GM23338 (cell line): ENCODE measurements around the gene TPGS2. TPM values are rescaled to one million over a fixed set of nuclear protein-coding genes. Genes with fewer than 3 reads are reported as not detected.

Experiments
- ATAC-seq: fragments of 200-7000 bp; cut with Tn5 transposase; 3 replicates; pipeline ENCODE4 v1.9.1; 2020
- DNase-seq: peaks from one replicate; pipeline ENCODE4 v3.0.0-alpha.2; 2015; ENCODE audit warnings: low spot score
- H2AFZ ChIP-seq: fragments of 200-600 bp; sonication (generic); 2 replicates; pipeline ENCODE4 v1.8.0; 2016; ENCODE audit warnings: antibody characterized with exemption, mild to moderate bottlenecking, moderate library complexity
- H3F3A ChIP-seq: fragments of 200-600 bp; sonication (generic); replicated peaks from 2 replicates; pipeline ENCODE4 v1.8.0; 2017; ENCODE audit warnings: antibody characterized with exemption, mixed run types, low read depth
- H3K27ac ChIP-seq: fragments of 200-600 bp; sonication (generic); 2 replicates; pipeline ENCODE4 v1.6.1; 2016; ENCODE audit warnings: low read depth
- H3K27me3 ChIP-seq: fragments of 200-600 bp; sonication (generic); 2 replicates; pipeline ENCODE4 v1.8.0; 2016; ENCODE audit warnings: mild to moderate bottlenecking, mixed run types, moderate library complexity; ENCODE audit not compliant: insufficient read depth
- H3K36me3 ChIP-seq: fragments of 200-600 bp; sonication (generic); 2 replicates; pipeline ENCODE4 v1.8.0; 2016; ENCODE audit warnings: mild to moderate bottlenecking; ENCODE audit not compliant: insufficient read depth
- H3K4me1 ChIP-seq: fragments of 200-600 bp; sonication (generic); 2 replicates; pipeline ENCODE4 v1.8.0; 2016; ENCODE audit warnings: mild to moderate bottlenecking, moderate library complexity; ENCODE audit not compliant: insufficient read depth
- H3K4me2 ChIP-seq: fragments of 200-600 bp; sonication (generic); 2 replicates; pipeline ENCODE4 v1.7.1; 2017; ENCODE audit warnings: mixed run types
- H3K4me3 ChIP-seq: fragments of 200-600 bp; sonication (generic); 2 replicates; pipeline ENCODE4 v1.6.1; 2016; ENCODE audit warnings: mixed run types
- H3K79me2 ChIP-seq: fragments of 200-600 bp; sonication (generic); replicated peaks from 2 replicates; pipeline ENCODE4 v1.8.0; 2017; ENCODE audit warnings: mild to moderate bottlenecking; ENCODE audit not compliant: insufficient read depth
- H3K9me2 ChIP-seq: fragments of 200-600 bp; sonication (generic); 2 replicates; pipeline ENCODE4 v1.8.0; 2017; ENCODE audit not compliant: insufficient read depth
- H4K20me1 ChIP-seq: fragments of 200-600 bp; sonication (generic); replicated peaks from 2 replicates; pipeline ENCODE4 v1.8.0; 2017; ENCODE audit warnings: mild to moderate bottlenecking; ENCODE audit not compliant: insufficient read depth
- H3K27ac Mint-ChIP-seq: 2 replicates; pipeline ENCODE4 v1.8.0; 2020; ENCODE audit warnings: inconsistent platforms, mild to moderate bottlenecking, moderate library complexity, mixed read lengths
- H3K27me3 Mint-ChIP-seq: 3 replicates; pipeline ENCODE4 v1.8.0; 2022; ENCODE audit warnings: low read depth, mild to moderate bottlenecking, moderate library complexity, mixed read lengths, inconsistent platforms; ENCODE audit not compliant: insufficient read depth, poor library complexity
- H3K36me3 Mint-ChIP-seq: 3 replicates; pipeline ENCODE4 v1.8.0; 2021; ENCODE audit warnings: low read depth, mild to moderate bottlenecking, inconsistent platforms, moderate library complexity, mixed read lengths
- H3K4me1 Mint-ChIP-seq: 3 replicates; pipeline ENCODE4 v1.8.0; 2020; ENCODE audit warnings: mild to moderate bottlenecking, inconsistent platforms, mixed read lengths
- H3K4me3 Mint-ChIP-seq: 3 replicates; pipeline ENCODE4 v1.8.0; 2021; ENCODE audit warnings: moderate library complexity, mild to moderate bottlenecking, inconsistent platforms, mixed read lengths
- H3K9me3 Mint-ChIP-seq: 3 replicates; pipeline ENCODE4 v1.8.0; 2020; ENCODE audit warnings: moderate library complexity, mild to moderate bottlenecking, inconsistent platforms, mixed read lengths
- CREB1 ChIP-seq: fragments of 250-450 bp; sonication (Bioruptor Pico); IDR thresholded peaks from 2 replicates; pipeline ENCODE4 v1.5.0; 2020; ENCODE audit warnings: low read depth, mild to moderate bottlenecking, moderate library complexity
- EZH2phosphoT487 ChIP-seq: fragments of 200-600 bp; sonication (generic); IDR thresholded peaks from one replicate; pipeline ENCODE4 v1.8.1; 2018; ENCODE audit warnings: antibody characterized with exemption; ENCODE audit not compliant: unreplicated experiment
- POLR2AphosphoS5 ChIP-seq: IDR thresholded peaks from 2 replicates; pipeline ENCODE4 v1.6.1; 2016; ENCODE audit warnings: antibody characterized with exemption, low read depth
- STAT1 ChIP-seq: IDR thresholded peaks from one replicate; pipeline ENCODE4 v1.6.1; 2016; ENCODE audit warnings: antibody characterized with exemption; ENCODE audit not compliant: unreplicated experiment
- ZNF114 ChIP-seq: fragments of 250-450 bp; sonication (Bioruptor Pico); IDR thresholded peaks from 2 replicates; pipeline ENCODE4 v1.5.0; 2020; ENCODE audit warnings: mild to moderate bottlenecking, moderate library complexity
- polyA plus RNA-seq: library from polyadenylated mRNA; unstranded; fragments of >200 nt; fragmentation: Nextera tagmentation; extraction: Ambion mirVana; gene quantifications from 2 replicates; pipeline ENCODE4 v1.2.1, GENCODE V29; 2016
- total RNA-seq: library from RNA; depleted of rRNA; stranded (reverse); fragments of >200 nt; shearing (Covaris generic); gene quantifications from 2 replicates; pipeline ENCODE4 v1.2.3, GENCODE V29; 2014
- TF ChIP-seq, protein P1 (sequence below), 2 experiments: fragments of 200-600 bp in 1 of 2; sonication (generic) in 1 of 2; conservative IDR thresholded peaks; 2 replicates each; pipeline versions ENCODE4 v1.5.1 to v1.6.1; 2016 to 2017; ENCODE audit warnings: antibody characterized with exemption in 2 of 2, low read depth in 2 of 2, mild to moderate bottlenecking in 2 of 2, moderate library complexity in 1 of 2

Gene TPGS2
- total and polyA plus RNA-seq, 2 experiments from 2014 or later: 136 to 167 TPM

DNA sequence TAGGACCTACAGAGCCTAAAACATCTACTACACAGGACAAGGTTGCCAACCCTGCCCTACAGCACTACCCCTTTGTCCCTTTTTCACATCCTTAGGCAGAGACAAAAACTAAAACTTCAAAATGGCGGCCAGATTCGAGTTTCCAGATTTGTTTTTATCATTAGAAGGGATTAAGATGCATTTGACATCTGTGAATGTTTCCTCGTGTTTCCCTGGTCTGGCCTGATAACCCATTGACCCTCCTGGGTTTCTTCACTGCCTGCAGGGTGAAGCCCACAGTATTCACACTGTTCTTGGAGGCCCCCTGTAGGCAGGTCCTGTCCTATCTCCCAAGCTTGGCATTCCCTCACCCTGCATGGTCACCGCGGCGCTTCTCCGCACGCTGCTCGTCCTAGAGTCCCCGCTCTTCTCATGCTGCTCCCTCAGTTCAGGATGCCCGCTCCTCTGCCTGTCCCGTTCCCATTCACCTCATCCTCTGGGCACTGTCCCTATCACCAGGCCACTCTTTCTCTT is 67.6 kb downstream of the TPGS2 start:
- peaks cover 5% of the 10 kb centered on the region; the same call in 1 of the 2 replicates for H3F3A ChIP-seq
- DNase-seq (peak; percentile 44), ATAC-seq (peak; percentile 71)
- H2AFZ ChIP-seq: no peak overlapping the region
- no peaks in the 10 kb centered on the region; the same call in 1 of the 3 replicates for H3K4me1 Mint-ChIP-seq
- no peaks in the 10 kb centered on the region for H4K20me1 ChIP-seq
- no peak overlapping the region for H3K4me3 Mint-ChIP-seq
- peaks cover 2% of the 10 kb centered on the region; the same call in 1 of the 3 replicates for H3K9me3 Mint-ChIP-seq
- H3K4me3 ChIP-seq: no peak overlapping the region
- no peak overlapping the region for H3K4me2 ChIP-seq
- no peaks in the 10 kb centered on the region for H3K9me2 ChIP-seq
- no peak overlapping the region for H3K27ac ChIP-seq
- H3K36me3 ChIP-seq: no peaks in the 10 kb centered on the region
- H3K36me3 Mint-ChIP-seq: peaks cover 8% of the 10 kb centered on the region
- H3K4me1 ChIP-seq: 0 out of 2 replicates have a peak, but pooled peaks cover 4% of the 10 kb centered on the region
- no peaks in the 10 kb centered on the region for H3K27me3 ChIP-seq
- H3K27ac Mint-ChIP-seq: no peak overlapping the region
- TF ChIP-seq, protein P1, sequence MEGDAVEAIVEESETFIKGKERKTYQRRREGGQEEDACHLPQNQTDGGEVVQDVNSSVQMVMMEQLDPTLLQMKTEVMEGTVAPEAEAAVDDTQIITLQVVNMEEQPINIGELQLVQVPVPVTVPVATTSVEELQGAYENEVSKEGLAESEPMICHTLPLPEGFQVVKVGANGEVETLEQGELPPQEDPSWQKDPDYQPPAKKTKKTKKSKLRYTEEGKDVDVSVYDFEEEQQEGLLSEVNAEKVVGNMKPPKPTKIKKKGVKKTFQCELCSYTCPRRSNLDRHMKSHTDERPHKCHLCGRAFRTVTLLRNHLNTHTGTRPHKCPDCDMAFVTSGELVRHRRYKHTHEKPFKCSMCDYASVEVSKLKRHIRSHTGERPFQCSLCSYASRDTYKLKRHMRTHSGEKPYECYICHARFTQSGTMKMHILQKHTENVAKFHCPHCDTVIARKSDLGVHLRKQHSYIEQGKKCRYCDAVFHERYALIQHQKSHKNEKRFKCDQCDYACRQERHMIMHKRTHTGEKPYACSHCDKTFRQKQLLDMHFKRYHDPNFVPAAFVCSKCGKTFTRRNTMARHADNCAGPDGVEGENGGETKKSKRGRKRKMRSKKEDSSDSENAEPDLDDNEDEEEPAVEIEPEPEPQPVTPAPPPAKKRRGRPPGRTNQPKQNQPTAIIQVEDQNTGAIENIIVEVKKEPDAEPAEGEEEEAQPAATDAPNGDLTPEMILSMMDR (conservative IDR thresholded peaks at IDR 0.05; ENCODE audit: low read depth in 2 of 2): peak; percentile 27 to 51; a peak in 3 of 4 replicates
- no peak for TF ChIP-seq STAT1
- H3K27me3 Mint-ChIP-seq: no peaks in the 10 kb centered on the region
- H3K79me2 ChIP-seq: no peaks in the 10 kb centered on the region

DNA sequence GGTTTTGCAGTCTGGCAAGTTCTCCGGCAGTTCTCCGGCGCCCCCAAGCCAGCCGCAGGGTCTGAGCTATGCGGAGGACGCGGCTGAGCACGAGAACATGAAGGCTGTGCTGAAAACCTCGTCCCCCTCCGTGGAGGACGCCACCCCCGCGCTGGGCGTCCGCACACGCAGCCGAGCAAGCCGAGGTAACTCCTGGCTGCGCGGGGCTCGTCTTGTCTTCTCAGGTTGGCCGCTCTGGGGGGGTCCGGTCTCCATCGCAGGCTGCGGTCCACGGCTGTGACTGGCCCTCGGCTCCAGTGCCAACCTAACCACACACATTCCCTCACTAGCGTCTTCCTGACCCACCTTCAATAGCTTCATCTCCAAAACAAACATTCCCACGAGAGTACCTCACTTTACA is 68.2 kb downstream of the TPGS2 start:
- H3K9me3 Mint-ChIP-seq: peaks cover 2% of the 10 kb centered on the region; the same call in 1 of the 3 replicates
- 0 out of 2 replicates have a peak, but pooled peaks cover 4% of the 10 kb centered on the region for H3K4me1 ChIP-seq
- no peaks in the 10 kb centered on the region for H3K9me2 ChIP-seq
- peaks cover 8% of the 10 kb centered on the region for H3K36me3 Mint-ChIP-seq
- no peak overlapping the region for H2AFZ ChIP-seq
- H3K4me3 Mint-ChIP-seq: no peak overlapping the region
- H3F3A ChIP-seq: peaks cover 5% of the 10 kb centered on the region; the same call in 1 of the 2 replicates
- no peaks in the 10 kb centered on the region; the same call in 1 of the 3 replicates for H3K4me1 Mint-ChIP-seq
- H3K27ac Mint-ChIP-seq: no peak overlapping the region
- H3K27me3 ChIP-seq: no peaks in the 10 kb centered on the region
- H3K4me3 ChIP-seq: no peak overlapping the region
- TF ChIP-seq EZH2phosphoT487: no peak
- H3K79me2 ChIP-seq: no peaks in the 10 kb centered on the region
- H3K27me3 Mint-ChIP-seq: no peaks in the 10 kb centered on the region
- H4K20me1 ChIP-seq: no peaks in the 10 kb centered on the region
- H3K36me3 ChIP-seq: no peaks in the 10 kb centered on the region
- DNase-seq (no peak), ATAC-seq (no peak)
- no peak overlapping the region for H3K27ac ChIP-seq
- no peak overlapping the region for H3K4me2 ChIP-seq

DNA sequence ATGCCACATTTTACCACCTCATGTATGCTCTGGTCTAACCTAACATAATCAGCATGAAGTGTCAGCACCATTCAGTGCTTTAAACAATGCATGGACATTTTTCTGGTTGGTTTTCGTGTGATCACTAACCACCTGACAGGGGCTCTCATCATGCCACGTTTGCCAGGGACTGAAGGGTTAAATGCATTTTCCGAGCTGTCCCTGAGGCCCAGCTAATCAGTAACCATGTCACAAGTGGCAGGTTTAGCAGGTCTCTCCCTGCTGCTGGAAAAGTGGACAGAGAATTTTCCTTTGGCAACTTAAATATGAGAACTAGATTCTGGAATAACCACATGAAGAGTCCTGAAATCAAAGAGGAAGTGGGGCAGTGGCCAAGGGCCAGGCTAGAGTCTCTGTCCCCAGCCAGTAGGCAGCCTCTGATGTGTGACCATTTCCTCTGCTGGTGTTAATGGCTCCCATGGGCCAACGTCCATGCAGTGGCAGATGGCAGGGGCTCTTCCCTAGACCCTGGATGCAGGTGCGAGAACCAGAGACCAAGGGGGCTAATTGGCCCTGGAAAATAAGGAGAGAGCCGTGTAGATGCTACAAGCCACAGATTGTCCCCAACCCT is 69.5 kb downstream of the TPGS2 start:
- Histone ChIP-seq H3K4me2 (no peak overlapping the region), H3K36me3 (no peaks in the 10 kb centered on the region), H3K4me1 (0 out of 2 replicates have a peak, but pooled peaks cover 4% of the 10 kb centered on the region), H3K27ac (no peak overlapping the region), H3K27me3 (no peaks in the 10 kb centered on the region), H2AFZ (no peak overlapping the region), H3K4me3 (no peak overlapping the region), H4K20me1 (no peaks in the 10 kb centered on the region), H3K9me2 (no peaks in the 10 kb centered on the region), H3F3A (peaks cover 5% of the 10 kb centered on the region; the same call in 1 of the 2 replicates), H3K79me2 (no peaks in the 10 kb centered on the region)
- H3K4me1 Mint-ChIP-seq: no peaks in the 10 kb centered on the region; the same call in 1 of the 3 replicates
- DNase-seq (no peak), ATAC-seq (no peak)
- H3K4me3 Mint-ChIP-seq: no peak overlapping the region
- peaks cover 8% of the 10 kb centered on the region for H3K36me3 Mint-ChIP-seq
- no peak overlapping the region for H3K27ac Mint-ChIP-seq
- H3K27me3 Mint-ChIP-seq: no peaks in the 10 kb centered on the region
- peaks cover 2% of the 10 kb centered on the region; the same call in 1 of the 3 replicates for H3K9me3 Mint-ChIP-seq
- TF ChIP-seq ZNF114 (CRISPR knock-in tag) (no peak), CREB1 (CRISPR knock-in tag) (no peak), POLR2AphosphoS5 (no peak)
